GM21723 (cell line): ENCODE data around the gene TMEM271.
"Not testable (repeated sequence)": the region's sequence is repeated elsewhere in the genome, so short reads cannot be mapped to it uniquely, and the experiment has no call there.

Experiments
- ATAC-seq: cut with Tn5 transposase; IDR thresholded peaks from one replicate; pipeline ENCODE4 v1.9.1; 2021; ENCODE audit warnings: mild to moderate bottlenecking, moderate library complexity; ENCODE audit not compliant: unreplicated experiment

TMEM271 gene

GRCh38 chr4:566508-567295 lies 9.4 kb downstream of the TMEM271 start:
- ATAC-seq, result no peak

- no peak for ATAC-seq
Observed at GRCh38 chr4:566035-566434, 10.1 kb downstream of the TMEM271 start.

- ATAC-seq, result not testable (repeated sequence)
Observed at GRCh38 chr4:565614-566013, 10.5 kb downstream of the TMEM271 start.

GRCh38 chr4:562458-562857 lies 13.6 kb downstream of the TMEM271 start:
- not testable (repeated sequence) for ATAC-seq

- no peak for ATAC-seq
Observed at GRCh38 chr4:561426-561825, 14.7 kb downstream of the TMEM271 start.

GRCh38 chr4:560731-561291 lies 15.3 kb downstream of the TMEM271 start:
- ATAC-seq, result no peak

- no peak for ATAC-seq
Observed at GRCh38 chr4:560061-560460, 16.0 kb downstream of the TMEM271 start.

- no peak for ATAC-seq
Observed at GRCh38 chr4:555566-556275, 20.4 kb downstream of the TMEM271 start.

- ATAC-seq, result not testable (repeated sequence)
Observed at GRCh38 chr4:554793-555320, 21.2 kb downstream of the TMEM271 start.

GRCh38 chr4:552019-552418 lies 24.1 kb downstream of the TMEM271 start:
- no peak for ATAC-seq

GRCh38 chr4:550268-550667 lies 25.8 kb downstream of the TMEM271 start:
- not testable (repeated sequence) for ATAC-seq

- ATAC-seq, result no peak
Observed at GRCh38 chr4:548976-549375, 27.1 kb downstream of the TMEM271 start.

- no peak for ATAC-seq
Observed at GRCh38 chr4:545612-546011, 30.5 kb downstream of the TMEM271 start.

- no peak for ATAC-seq
Observed at GRCh38 chr4:544386-545105, 31.5 kb downstream of the TMEM271 start.

GRCh38 chr4:541271-541670 lies 34.8 kb downstream of the TMEM271 start:
- no peak for ATAC-seq

- no peak for ATAC-seq
Observed at GRCh38 chr4:538542-539142, 37.5 kb downstream of the TMEM271 start.

- ATAC-seq, result no peak
Observed at GRCh38 chr4:537436-538264, 38.4 kb downstream of the TMEM271 start.

GRCh38 chr4:536351-536972 lies 39.6 kb downstream of the TMEM271 start:
- no peak for ATAC-seq

- no peak for ATAC-seq
Observed at GRCh38 chr4:535924-536281, 40.2 kb downstream of the TMEM271 start.
